Stimulated activated CD8-positive, alpha-beta memory T cell treated with anti-CD3 and anti-CD28 coated beads, Interleukin-4, amount 100 ng/mL, for 48 hours (primary cell): Measurements from ENCODE around the gene NRXN2.

Source experiments
- DNase-seq: peaks from one replicate; pipeline ENCODE4 v3.0.0-alpha.2; 2020

NRXN2 gene

GRCh38 chr11:64742889-64743590 is 20.0 kb upstream of the NRXN2 start:
- peak; percentile 88 for DNase-seq

- no peak for DNase-seq
Observed at GRCh38 chr11:64742087-64742888, 19.3 kb upstream of the NRXN2 start.

- no peak for DNase-seq
Observed at GRCh38 chr11:64741375-64742086, 18.5 kb upstream of the NRXN2 start.

GRCh38 chr11:64739871-64740270 is 16.9 kb upstream of the NRXN2 start:
- DNase-seq: no peak

GRCh38 chr11:64736654-64737053 is 13.7 kb upstream of the NRXN2 start:
- DNase-seq: no peak

GRCh38 chr11:64735725-64736259 is 12.8 kb upstream of the NRXN2 start:
- DNase-seq: no peak

GRCh38 chr11:64734811-64735724 is 12.1 kb upstream of the NRXN2 start:
- no peak for DNase-seq

GRCh38 chr11:64731601-64732000 is 8.6 kb upstream of the NRXN2 start:
- no peak for DNase-seq

- DNase-seq: peak; percentile 54
Observed at GRCh38 chr11:64729851-64730382, 6.9 kb upstream of the NRXN2 start.

GRCh38 chr11:64728757-64729365 is 5.9 kb upstream of the NRXN2 start:
- no peak for DNase-seq

- no peak for DNase-seq
Observed at GRCh38 chr11:64726867-64727530, 4.0 kb upstream of the NRXN2 start.

GRCh38 chr11:64726211-64726641 is 3.2 kb upstream of the NRXN2 start:
- DNase-seq: no peak

GRCh38 chr11:64724863-64725532 is 2.0 kb upstream of the NRXN2 start:
- no peak for DNase-seq

- DNase-seq: no peak
Observed at GRCh38 chr11:64723907-64724862, 1.2 kb upstream of the NRXN2 start.

GRCh38 chr11:64722141-64723065 is 594 bp downstream of the NRXN2 start:
- DNase-seq: no peak

GRCh38 chr11:64721359-64721699 is 1.7 kb downstream of the NRXN2 start:
- no peak for DNase-seq

- no peak for DNase-seq
Observed at GRCh38 chr11:64720640-64721358, 2.2 kb downstream of the NRXN2 start.
